K562 treated with DMSO at 1 percent for 48 hours (cell line): ENCODE data around the gene ZP1. TPM values are rescaled to one million over a fixed set of nuclear protein-coding genes. Genes with fewer than 3 reads are reported as not detected.

Experiments used
- total RNA-seq: library from RNA; unstranded; fragments of 300-600 nt; gene quantifications from 2 replicates; pipeline ENCODE4 v1.2.3, GENCODE V29; 2022; ENCODE audit warnings: low replicate concordance; ENCODE audit errors: extremely low read depth

ZP1 gene, protein sequence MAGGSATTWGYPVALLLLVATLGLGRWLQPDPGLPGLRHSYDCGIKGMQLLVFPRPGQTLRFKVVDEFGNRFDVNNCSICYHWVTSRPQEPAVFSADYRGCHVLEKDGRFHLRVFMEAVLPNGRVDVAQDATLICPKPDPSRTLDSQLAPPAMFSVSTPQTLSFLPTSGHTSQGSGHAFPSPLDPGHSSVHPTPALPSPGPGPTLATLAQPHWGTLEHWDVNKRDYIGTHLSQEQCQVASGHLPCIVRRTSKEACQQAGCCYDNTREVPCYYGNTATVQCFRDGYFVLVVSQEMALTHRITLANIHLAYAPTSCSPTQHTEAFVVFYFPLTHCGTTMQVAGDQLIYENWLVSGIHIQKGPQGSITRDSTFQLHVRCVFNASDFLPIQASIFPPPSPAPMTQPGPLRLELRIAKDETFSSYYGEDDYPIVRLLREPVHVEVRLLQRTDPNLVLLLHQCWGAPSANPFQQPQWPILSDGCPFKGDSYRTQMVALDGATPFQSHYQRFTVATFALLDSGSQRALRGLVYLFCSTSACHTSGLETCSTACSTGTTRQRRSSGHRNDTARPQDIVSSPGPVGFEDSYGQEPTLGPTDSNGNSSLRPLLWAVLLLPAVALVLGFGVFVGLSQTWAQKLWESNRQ
- not detected in 2 replicates for total RNA-seq

DNA sequence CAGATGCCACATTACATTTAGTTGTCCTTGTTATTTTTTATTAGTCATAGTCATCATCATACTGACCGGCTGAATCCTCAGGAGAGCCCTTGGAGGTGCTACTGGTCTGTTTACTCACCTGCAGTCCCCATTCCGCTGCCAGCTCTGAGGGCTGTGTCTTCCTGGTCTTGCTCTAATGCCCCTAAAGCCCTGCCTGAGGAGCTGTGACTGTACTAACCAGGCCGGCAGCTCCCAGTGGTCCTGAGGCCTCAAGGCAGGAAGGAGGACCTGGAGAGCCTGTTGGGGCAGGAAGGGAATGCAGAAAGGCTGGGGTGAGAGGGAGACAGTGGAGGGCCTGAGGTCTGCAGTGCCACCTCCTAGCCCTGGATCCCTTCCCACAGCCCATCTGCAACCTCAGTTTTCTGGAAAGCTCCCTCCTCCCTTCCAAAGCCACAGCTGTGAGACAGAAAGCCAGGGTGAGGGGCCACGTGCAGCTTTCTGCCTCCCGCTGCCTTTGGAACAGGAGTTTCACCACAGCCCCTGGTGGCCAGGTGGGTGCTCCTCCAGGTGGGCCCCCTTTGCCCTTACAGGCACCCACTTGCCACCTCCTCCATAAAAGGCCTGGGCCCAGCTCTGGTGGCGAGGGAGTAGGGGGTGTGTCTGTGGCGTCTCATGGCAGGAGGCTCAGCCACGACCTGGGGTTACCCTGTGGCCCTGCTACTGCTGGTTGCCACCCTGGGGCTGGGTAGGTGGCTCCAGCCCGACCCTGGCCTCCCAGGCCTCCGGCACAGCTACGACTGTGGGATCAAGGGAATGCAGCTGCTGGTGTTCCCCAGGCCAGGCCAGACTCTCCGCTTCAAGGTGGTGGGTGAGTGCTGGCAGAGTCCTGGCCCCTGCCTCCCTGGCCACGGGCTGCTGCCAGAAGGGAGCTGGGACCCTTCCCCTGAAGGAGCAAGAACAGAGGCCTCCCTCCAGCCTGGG is at the start of gene ZP1:
Gene ZP1, plus strand, starts transcription at position 632 of the 960 bp plus-strand sequence. Its CDS starts 20 bp downstream, at position 652.

DNA sequence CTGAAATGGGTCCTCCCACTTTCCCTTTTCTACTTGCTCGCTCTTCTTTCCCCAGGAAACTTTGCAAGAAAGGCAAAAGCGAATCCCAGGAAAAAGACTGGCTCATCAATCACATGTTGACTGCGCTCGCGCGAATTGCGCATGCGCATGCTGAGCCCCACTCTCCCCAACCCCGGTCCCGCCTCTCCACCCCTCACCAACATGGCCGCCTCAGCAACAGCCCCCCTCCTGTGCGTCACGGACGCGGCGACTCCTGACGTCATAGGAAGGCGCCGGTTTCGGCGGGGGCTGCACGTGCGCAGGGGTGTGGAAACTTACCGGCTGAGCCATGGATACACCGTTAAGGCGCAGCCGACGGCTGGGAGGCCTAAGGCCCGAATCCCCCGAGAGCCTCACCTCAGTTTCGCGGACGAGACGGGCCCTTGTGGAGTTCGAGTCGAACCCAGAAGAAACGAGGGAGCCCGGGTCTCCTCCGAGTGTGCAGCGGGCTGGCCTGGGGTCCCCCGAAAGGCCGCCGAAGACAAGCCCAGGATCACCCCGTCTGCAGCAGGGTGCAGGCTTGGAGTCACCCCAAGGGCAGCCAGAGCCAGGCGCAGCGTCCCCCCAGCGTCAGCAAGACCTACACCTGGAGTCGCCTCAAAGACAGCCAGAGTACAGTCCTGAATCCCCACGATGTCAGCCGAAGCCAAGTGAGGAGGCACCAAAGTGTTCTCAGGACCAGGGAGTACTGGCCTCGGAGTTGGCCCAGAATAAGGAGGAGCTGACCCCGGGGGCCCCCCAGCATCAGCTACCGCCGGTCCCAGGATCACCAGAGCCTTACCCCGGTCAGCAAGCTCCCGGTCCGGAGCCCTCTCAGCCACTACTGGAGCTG is 25.3 kb upstream of the ZP1 start, which contains the start of gene CCDC86:
Gene CCDC86, plus strand, starts transcription at position 317 of the 871 bp plus-strand sequence. Its CDS starts 12 bp downstream, at position 329.

DNA sequence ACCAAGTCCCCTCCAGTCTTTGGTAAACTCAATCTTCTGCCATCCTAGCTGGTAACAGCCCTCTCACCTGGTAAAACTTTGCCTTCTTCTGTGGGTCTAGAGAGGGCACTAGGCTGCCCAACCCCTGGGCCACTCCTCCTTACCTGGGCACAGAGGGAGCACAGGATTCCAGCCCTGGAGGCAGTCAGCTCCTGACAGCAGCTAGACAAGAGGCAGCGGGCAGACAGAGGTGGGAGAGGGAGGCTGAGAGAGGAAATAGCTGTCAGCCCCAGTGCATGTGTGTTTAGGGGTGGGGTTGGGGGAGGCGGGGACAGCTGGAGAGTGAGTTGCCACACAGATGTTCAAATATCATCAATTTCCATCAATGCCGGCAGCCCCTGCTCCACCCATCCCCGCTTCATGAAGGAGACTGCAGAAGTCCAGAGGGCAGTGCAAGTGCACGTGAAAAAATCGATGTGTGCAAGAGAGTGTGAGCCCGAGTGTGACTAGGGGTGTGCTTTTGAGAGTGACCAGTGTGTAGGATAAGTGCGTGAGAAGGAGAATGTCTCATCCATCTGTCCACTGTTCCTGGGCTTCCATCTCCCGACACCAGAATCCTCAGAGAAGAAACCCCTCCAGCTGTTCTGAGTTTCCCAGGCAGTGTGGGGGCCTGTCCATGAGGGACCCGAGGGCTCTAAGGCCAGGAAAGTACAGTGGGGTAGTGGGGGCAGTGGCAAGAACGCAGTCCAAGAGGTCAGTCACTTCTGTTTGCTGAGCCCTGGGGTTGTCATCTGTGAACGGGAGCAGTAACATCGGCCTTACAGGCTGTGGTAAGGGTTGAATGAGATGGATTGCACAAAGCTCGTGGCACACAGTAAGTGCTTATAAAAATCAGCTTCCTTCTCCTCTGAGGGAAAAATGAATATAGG is 11.4 kb upstream of the ZP1 start, which contains the start of gene PTGDR2:
Gene PTGDR2, minus strand, starts transcription at position 225 of the 908 bp plus-strand sequence. CDS start 2,228 bp downstream, outside the sequence.

GRCh38 chr11:60906132-60906972 is 39.0 kb downstream of the ZP1 start, which contains the start of gene PRPF19:
Gene PRPF19 (minus strand): TSS chr11:60906585. CDS start chr11:60906382, 203 bp downstream.

DNA sequence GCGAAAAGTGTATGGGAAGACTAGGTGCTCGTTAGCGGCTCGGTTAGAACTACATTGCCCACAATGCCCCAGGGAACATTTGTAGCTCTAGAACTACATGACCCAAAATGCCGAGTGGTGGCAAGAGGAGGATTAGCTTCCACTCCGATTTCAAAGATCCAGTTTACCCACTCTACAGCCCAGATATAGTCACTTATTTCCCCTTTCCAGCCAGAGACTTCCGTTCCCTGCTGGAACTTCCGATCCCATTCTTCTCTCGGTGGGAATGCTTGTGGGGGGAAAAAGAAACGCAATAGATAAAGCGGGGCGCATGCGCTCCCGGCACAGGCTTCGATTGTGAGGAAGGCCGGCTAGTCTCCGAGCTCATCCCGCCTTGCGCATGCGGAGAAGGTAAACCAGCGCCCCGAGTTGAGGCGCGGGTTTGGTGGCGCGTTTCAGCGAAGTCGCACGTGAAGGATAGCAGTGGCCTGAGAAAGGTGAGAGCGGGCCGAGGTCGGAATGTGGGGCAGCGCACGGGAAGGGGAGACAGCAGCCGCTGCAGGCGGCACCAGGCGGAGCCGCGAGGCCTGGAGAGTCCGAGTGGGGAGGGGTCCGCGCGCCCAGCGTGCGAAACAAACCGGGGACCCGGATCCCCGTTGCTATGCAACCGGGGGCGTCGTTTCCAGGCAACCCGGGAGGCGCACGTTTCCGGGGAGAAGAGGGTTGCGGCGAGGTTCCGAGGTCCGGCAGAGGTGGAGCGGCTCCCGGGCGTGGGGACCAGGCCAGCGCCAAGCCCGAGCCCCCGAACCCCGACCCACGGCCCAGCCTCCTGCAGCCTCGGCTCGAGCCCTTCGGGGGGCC is 46.7 kb downstream of the ZP1 start, which contains the start of gene TMEM109:
Gene TMEM109, plus strand, starts transcription at position 366 of the 840 bp plus-strand sequence. CDS start 5,536 bp downstream, outside the sequence.

GRCh38 chr11:60924110-60924905 is 57.0 kb downstream of the ZP1 start, which contains the start of gene TMEM132A:
Gene TMEM132A (plus strand): TSS chr11:60924460. CDS start chr11:60924634, 174 bp downstream.

Other genes with a start within 250 kb of the ZP1 start
- not detected in 2 replicates for gene MS4A8, start 167.9 kb upstream of the ZP1 start, total RNA-seq
- not detected in 2 replicates for gene MS4A18, start 142.8 kb upstream of the ZP1 start, total RNA-seq
- not detected in 2 replicates for gene MS4A15, start 110.7 kb upstream of the ZP1 start, total RNA-seq
- gene MS4A10, start 82.2 kb upstream of the ZP1 start, total RNA-seq: not detected in 2 replicates
- not detected in 2 replicates for gene CCDC86, start 25.4 kb upstream of the ZP1 start, total RNA-seq
- not detected in 2 replicates for gene PTGDR2, start 11.6 kb upstream of the ZP1 start, total RNA-seq
- not detected in 2 replicates for gene PRPF19, start 39.0 kb downstream of the ZP1 start, total RNA-seq
- not detected in 2 replicates for gene TMEM109, start 46.6 kb downstream of the ZP1 start, total RNA-seq
- gene TMEM132A, start 56.9 kb downstream of the ZP1 start, total RNA-seq: not detected in 2 replicates
- not detected in 2 replicates for gene SLC15A3, start 84.6 kb downstream of the ZP1 start, total RNA-seq
- gene CD6, start 104.1 kb downstream of the ZP1 start, total RNA-seq: not detected in 2 replicates
- not detected in 2 replicates for gene CD5, start 234.9 kb downstream of the ZP1 start, total RNA-seq